ENCODE data around the gene CTNNA3. TPM values are rescaled to one million over a fixed set of nuclear protein-coding genes. Genes with fewer than 3 reads are reported as not detected.

Gene CTNNA3
- total RNA-seq, 1 donor from 2014 or later, result 0.92 TPM

GRCh38 chr10:67141300-67141699 is 554.7 kb downstream of the CTNNA3 start:
- TF ChIP-seq CTCF (IDR thresholded peaks at IDR 0.05), result no peak
- H3K9me3 Mint-ChIP-seq (ENCODE audit: low read depth), result peaks cover 5% of the 10 kb centered on the region
- DNase-seq (ENCODE audit: low spot score), result no peak
- no peaks in the 10 kb centered on the region for H3K27me3 Mint-ChIP-seq (ENCODE audit: low read depth)
- H3K27ac Mint-ChIP-seq (ENCODE audit: unreplicated experiment), result no peak overlapping the region
- no peak overlapping the region for H3K4me3 Mint-ChIP-seq (ENCODE audit: unreplicated experiment)
- peaks cover 2% of the 10 kb centered on the region for H3K36me3 Mint-ChIP-seq (ENCODE audit: low read depth)
- peaks cover 7% of the 10 kb centered on the region for H3K4me1 Mint-ChIP-seq (ENCODE audit: low read depth)

GRCh38 chr10:67140641-67141040 is 555.4 kb downstream of the CTNNA3 start:
- Mint-ChIP-seq H3K9me3 (ENCODE audit: low read depth) (peaks cover 5% of the 10 kb centered on the region), H3K4me3 (ENCODE audit: unreplicated experiment) (no peak overlapping the region), H3K36me3 (ENCODE audit: low read depth) (peaks cover 2% of the 10 kb centered on the region), H3K4me1 (ENCODE audit: low read depth) (peaks cover 7% of the 10 kb centered on the region), H3K27me3 (ENCODE audit: low read depth) (no peaks in the 10 kb centered on the region), H3K27ac (ENCODE audit: unreplicated experiment) (no peak overlapping the region)
- TF ChIP-seq CTCF (IDR thresholded peaks at IDR 0.05), result no peak
- DNase-seq (ENCODE audit: low spot score), result no peak

- no peak for DNase-seq (ENCODE audit: low spot score)
- Mint-ChIP-seq H3K4me1 (ENCODE audit: low read depth) (no peaks in the 10 kb centered on the region), H3K4me3 (ENCODE audit: unreplicated experiment) (no peak overlapping the region), H3K9me3 (ENCODE audit: low read depth) (no peaks in the 10 kb centered on the region), H3K27me3 (ENCODE audit: low read depth) (peaks cover 14% of the 10 kb centered on the region), H3K27ac (ENCODE audit: unreplicated experiment) (no peak overlapping the region), H3K36me3 (ENCODE audit: low read depth) (no peaks in the 10 kb centered on the region)
- TF ChIP-seq CTCF (IDR thresholded peaks at IDR 0.05), result no peak
Measured at GRCh38 chr10:67127441-67127840, 568.6 kb downstream of the CTNNA3 start.

GRCh38 chr10:67119651-67120050 is 576.3 kb downstream of the CTNNA3 start:
- DNase-seq (ENCODE audit: low spot score), result no peak
- H3K4me3 Mint-ChIP-seq (ENCODE audit: unreplicated experiment), result no peak overlapping the region
- H3K27me3 Mint-ChIP-seq (ENCODE audit: low read depth), result no peaks in the 10 kb centered on the region
- no peak for TF ChIP-seq CTCF (IDR thresholded peaks at IDR 0.05)
- no peak overlapping the region for H3K27ac Mint-ChIP-seq (ENCODE audit: unreplicated experiment)
- H3K36me3 Mint-ChIP-seq (ENCODE audit: low read depth), result no peaks in the 10 kb centered on the region
- no peaks in the 10 kb centered on the region for H3K9me3 Mint-ChIP-seq (ENCODE audit: low read depth)
- peaks cover 27% of the 10 kb centered on the region for H3K4me1 Mint-ChIP-seq (ENCODE audit: low read depth)

GRCh38 chr10:67115972-67116371 is 580.0 kb downstream of the CTNNA3 start:
- Mint-ChIP-seq H3K27ac (ENCODE audit: unreplicated experiment) (no peak overlapping the region), H3K36me3 (ENCODE audit: low read depth) (no peaks in the 10 kb centered on the region), H3K4me1 (ENCODE audit: low read depth) (peaks cover 27% of the 10 kb centered on the region), H3K27me3 (ENCODE audit: low read depth) (peaks cover 2% of the 10 kb centered on the region), H3K4me3 (ENCODE audit: unreplicated experiment) (no peak overlapping the region), H3K9me3 (ENCODE audit: low read depth) (no peaks in the 10 kb centered on the region)
- no peak for DNase-seq (ENCODE audit: low spot score)
- no peak for TF ChIP-seq CTCF (IDR thresholded peaks at IDR 0.05)
